ENCODE data around the gene RAB3B. TPM values are rescaled to one million over a fixed set of nuclear protein-coding genes. Genes with fewer than 3 reads are reported as not detected.
A peak's percentile ranks its signal among the peaks of the same experiment; 100 is the strongest.

RAB3B gene
- total RNA-seq, 3 donors from 2014 or later: 3.5 to 5.6 (median 3.6) TPM

- TF ChIP-seq CTCF (IDR thresholded peaks at IDR 0.05): no peak
- Histone ChIP-seq H3K4me1 (ENCODE audit: low read depth) (no peaks in the 10 kb centered on the region), H3K4me3 (no peak overlapping the region), H3K36me3 (ENCODE audit: low read depth) (no peaks in the 10 kb centered on the region), H3K9me3 (no peaks in the 10 kb centered on the region)
- intact Hi-C loops (cut with DNase I, micrococcal nuclease): no loop called here
- DNase-seq (no peak), ATAC-seq (no peak)
Measured at GRCh38 chr1:51928896-51929295, 61.6 kb downstream of the RAB3B start.

- intact Hi-C loops (cut with DNase I, micrococcal nuclease): no loop called here
Measured at GRCh38 chr1:51927029-51927428, 63.5 kb downstream of the RAB3B start.

GRCh38 chr1:51926171-51926812, 64.2 kb downstream of the RAB3B start:
- intact Hi-C loops (cut with DNase I, micrococcal nuclease): no loop called here
- Histone ChIP-seq H3K4me3 (no peak overlapping the region), H3K9me3 (no peaks in the 10 kb centered on the region), H3K4me1 (ENCODE audit: low read depth) (no peaks in the 10 kb centered on the region), H3K36me3 (ENCODE audit: low read depth) (no peaks in the 10 kb centered on the region)
- no peak for TF ChIP-seq CTCF (IDR thresholded peaks at IDR 0.05)
- DNase-seq (no peak), ATAC-seq (no peak)

More at GRCh38 chr1:51927029-51927428, 63.5 kb downstream of the RAB3B start:
- Histone ChIP-seq H3K9me3 (no peaks in the 10 kb centered on the region), H3K4me3 (no peak overlapping the region), H3K36me3 (ENCODE audit: low read depth) (no peaks in the 10 kb centered on the region), H3K4me1 (ENCODE audit: low read depth) (no peaks in the 10 kb centered on the region)
- no peak for ATAC-seq
- no peak for TF ChIP-seq CTCF (IDR thresholded peaks at IDR 0.05)
- no peak for DNase-seq

- Histone ChIP-seq H3K4me1 (ENCODE audit: low read depth) (no peaks in the 10 kb centered on the region), H3K9me3 (no peaks in the 10 kb centered on the region), H3K36me3 (ENCODE audit: low read depth) (no peaks in the 10 kb centered on the region), H3K4me3 (no peak overlapping the region)
- intact Hi-C loops (cut with DNase I, micrococcal nuclease): no loop called here
- ATAC-seq (no peak), DNase-seq (no peak)
- TF ChIP-seq CTCF (IDR thresholded peaks at IDR 0.05): no peak
Measured at GRCh38 chr1:51924455-51924854, 66.0 kb downstream of the RAB3B start.

GRCh38 chr1:51922040-51922439, 68.5 kb downstream of the RAB3B start:
- DNase-seq (no peak), ATAC-seq (no peak)
- no peaks in the 10 kb centered on the region for H3K9me3 ChIP-seq
- intact Hi-C loops (cut with DNase I, micrococcal nuclease): no loop called here
- H3K36me3 ChIP-seq (ENCODE audit: low read depth): no peaks in the 10 kb centered on the region
- H3K4me1 ChIP-seq (ENCODE audit: low read depth): no peaks in the 10 kb centered on the region
- no peak for TF ChIP-seq CTCF (IDR thresholded peaks at IDR 0.05)
- no peak overlapping the region for H3K4me3 ChIP-seq

- intact Hi-C loops (cut with DNase I, micrococcal nuclease): no loop called here
- H3K4me3 ChIP-seq: no peak overlapping the region
- H3K36me3 ChIP-seq (ENCODE audit: low read depth): no peaks in the 10 kb centered on the region
- DNase-seq (no peak), ATAC-seq (peak; percentile 63)
- no peaks in the 10 kb centered on the region for H3K9me3 ChIP-seq
- H3K4me1 ChIP-seq (ENCODE audit: low read depth): no peaks in the 10 kb centered on the region
- TF ChIP-seq CTCF (IDR thresholded peaks at IDR 0.05): no peak
Measured at GRCh38 chr1:51920130-51920529, 70.4 kb downstream of the RAB3B start.
